GM19463 (cell line): ENCODE data around the gene LRRC9.
"Not testable (repeated sequence)": the region's sequence is repeated elsewhere in the genome, so short reads cannot be mapped to it uniquely, and the experiment has no call there.

Experiments
- ATAC-seq: cut with Tn5 transposase; IDR thresholded peaks from one replicate; pipeline ENCODE4 v1.9.1; 2021; ENCODE audit warnings: mild to moderate bottlenecking, moderate library complexity; ENCODE audit not compliant: unreplicated experiment

LRRC9 gene

DNA sequence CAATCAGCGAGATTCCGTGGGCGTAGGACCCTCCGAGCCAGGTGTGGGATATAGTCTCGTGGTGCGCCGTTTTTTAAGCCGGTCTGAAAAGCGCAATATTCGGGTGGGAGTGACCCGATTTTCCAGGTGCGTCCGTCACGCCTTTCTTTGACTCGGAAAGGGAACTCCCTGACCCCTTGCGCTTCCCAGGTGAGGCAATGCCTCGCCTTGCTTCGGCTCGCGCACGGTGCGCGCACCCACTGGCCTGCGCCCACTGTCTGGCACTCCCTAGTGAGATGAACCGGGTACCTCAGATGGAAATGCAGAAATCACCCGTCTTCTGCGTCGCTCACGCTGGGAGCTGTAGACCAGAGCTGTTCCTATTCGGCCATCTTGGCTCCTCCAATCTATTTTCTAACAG lies 32.2 kb downstream of the LRRC9 start:
- not testable (repeated sequence) for ATAC-seq

GRCh38 chr14:59957890-59958289 lies 37.9 kb downstream of the LRRC9 start:
- not testable (repeated sequence) for ATAC-seq

DNA sequence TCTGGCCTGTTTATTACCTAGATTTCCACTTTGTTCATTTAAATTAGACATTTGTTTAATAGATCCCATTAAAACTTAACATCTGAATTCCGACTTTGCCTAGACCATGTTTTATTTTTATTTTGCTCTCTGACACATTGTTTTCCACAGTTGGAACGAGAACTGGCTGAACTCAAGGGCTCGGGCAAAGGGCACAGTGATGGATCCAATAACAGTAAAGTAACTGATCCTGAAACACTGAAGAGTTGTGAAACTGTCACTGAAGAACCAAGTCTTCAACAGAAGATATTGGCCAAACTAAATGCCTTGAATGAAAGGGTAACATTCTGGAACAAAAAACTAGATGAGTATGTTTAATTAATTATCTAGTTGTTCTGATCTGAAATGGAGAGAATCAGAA lies 39.7 kb downstream of the LRRC9 start:
- ATAC-seq = no peak

DNA sequence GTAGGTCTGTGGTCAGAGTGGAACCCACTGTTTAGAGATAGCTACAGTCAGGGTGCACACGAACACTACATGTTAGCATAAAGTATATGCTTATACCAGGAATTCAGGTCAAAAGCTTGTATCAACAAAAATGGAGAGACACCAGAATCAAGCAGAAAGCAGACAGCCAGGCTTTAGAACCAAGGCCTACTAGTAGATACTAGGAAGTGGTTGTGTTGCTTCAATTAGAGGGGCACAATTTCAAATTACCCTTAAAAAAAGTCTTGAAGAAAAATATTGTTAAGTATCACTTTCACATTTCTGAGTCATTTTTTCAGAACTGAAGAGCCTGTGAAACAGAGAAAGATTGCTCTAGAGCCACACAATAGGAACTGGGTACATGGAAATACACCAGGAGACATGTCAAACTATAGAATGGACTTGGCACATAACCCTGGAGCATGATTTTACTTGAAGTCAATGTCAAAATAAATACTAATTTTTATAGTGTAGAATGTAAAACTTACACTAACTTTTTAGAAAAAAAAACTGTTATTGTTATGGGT lies 41.6 kb downstream of the LRRC9 start:
- peak; percentile 46 for ATAC-seq

DNA sequence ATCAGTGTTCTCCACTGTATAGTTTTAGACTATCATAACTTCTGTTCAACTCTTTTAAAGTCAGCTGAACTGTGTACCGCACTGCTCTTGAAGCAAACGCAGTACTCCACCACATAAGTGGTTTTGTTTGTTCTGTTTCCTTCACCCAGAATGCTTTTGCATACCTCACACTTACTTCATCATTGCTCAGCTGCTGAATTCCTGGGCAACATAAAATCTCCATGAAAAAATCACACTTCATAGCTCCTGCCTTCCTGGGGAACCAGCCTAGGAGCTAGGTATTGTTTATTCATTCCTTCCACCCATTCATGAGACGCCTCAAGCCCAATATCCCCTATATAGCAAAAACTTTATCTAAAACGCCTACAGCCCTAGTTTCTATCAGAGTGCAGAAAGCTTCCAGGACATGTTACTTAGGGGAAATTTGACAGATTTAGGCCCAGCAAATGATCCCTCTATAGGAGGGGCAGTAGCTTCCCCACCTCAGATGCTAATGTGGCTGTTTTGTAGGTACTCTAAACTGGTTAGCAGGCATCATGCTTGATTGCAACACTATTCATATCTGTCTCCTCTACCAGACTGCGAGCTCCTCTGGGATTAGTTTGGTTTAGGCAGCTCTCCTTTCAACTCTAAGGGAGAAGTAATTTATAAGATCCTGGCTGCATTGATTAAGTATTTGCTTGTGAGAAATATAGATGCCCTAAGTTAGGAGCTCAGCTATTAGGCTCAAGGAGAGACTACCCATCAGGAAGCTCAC lies 44.5 kb downstream of the LRRC9 start:
- ATAC-seq = peak; percentile 12

DNA sequence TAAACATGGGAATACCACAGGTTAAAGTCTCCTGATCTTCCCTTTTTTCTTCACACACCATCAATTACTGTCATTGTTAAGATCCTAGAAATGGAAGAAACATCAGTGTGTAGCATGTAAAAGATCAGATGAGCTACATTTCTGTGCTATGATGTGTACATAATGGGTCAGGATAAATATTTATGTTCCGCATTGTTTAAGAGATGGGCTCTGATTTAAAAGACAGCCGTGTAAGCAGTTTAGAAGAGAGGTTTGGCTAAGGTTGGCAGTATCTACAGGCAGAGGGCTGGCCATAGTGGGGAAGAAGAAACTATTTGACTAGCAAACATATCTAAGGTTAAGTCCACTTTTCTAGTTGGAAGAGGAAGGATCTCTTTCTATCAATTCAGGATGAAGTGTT lies 49.4 kb downstream of the LRRC9 start:
- no peak for ATAC-seq

DNA sequence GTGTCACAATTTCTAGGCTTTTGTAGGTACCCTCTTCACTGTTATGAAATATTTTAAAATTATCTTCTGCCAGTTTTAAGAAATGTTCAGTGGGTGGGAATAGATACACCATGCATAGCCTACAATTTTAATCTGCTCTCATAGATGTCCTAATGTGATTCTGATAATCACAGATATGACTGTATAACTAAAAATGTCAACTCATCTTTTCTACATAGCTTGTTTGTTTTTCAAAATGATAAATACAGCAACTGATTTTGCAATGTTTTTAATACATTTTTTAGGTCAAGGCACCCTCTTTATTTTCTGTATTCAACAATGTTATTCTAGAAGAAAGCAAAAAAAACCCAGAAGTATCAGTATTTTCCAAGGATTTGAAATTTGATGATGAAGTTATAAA lies 61.6 kb downstream of the LRRC9 start:
- ATAC-seq = no peak

DNA sequence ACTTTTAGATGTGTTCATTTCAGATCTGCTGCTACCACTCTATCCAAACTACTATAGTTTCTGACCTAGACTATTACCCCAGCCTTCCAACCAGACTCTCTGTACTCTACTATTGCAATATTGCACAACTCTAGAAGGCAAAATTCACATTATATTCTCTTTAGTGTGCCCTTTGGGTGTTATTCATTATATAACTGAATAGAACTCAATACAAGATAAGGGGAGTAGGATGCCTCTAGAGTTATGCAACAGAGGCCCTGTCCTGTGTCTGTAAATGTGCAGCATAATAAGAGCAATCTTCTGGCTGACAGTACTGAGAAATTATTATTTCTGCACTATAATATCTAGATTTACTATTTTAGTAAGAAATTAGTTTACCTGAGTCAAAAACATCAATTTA lies 63.1 kb downstream of the LRRC9 start:
- ATAC-seq = no peak

GRCh38 chr14:59986556-59987059 lies 66.7 kb downstream of the LRRC9 start:
- ATAC-seq = no peak

DNA sequence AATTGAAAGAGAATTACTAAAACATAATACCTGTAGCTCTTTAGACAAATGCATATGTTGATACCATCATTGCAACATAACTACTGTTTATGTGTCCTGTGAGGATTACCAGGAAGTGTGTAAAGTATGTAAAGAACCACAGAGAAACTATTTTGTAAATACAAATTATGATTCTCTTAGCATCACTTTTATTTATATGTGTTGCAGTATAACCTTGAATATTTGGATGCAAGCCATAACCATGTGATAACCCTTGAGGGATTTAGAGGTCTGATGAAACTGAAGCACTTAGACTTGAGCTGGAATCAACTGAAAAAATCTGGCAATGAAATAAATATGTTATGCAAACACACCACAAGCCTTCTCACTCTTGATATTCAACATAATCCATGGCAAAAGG lies 77.5 kb downstream of the LRRC9 start:
- no peak for ATAC-seq

- no peak for ATAC-seq
Observed at GRCh38 chr14:59997966-59998365, 78.0 kb downstream of the LRRC9 start.

GRCh38 chr14:59998564-59998963 lies 78.6 kb downstream of the LRRC9 start:
- ATAC-seq = no peak

DNA sequence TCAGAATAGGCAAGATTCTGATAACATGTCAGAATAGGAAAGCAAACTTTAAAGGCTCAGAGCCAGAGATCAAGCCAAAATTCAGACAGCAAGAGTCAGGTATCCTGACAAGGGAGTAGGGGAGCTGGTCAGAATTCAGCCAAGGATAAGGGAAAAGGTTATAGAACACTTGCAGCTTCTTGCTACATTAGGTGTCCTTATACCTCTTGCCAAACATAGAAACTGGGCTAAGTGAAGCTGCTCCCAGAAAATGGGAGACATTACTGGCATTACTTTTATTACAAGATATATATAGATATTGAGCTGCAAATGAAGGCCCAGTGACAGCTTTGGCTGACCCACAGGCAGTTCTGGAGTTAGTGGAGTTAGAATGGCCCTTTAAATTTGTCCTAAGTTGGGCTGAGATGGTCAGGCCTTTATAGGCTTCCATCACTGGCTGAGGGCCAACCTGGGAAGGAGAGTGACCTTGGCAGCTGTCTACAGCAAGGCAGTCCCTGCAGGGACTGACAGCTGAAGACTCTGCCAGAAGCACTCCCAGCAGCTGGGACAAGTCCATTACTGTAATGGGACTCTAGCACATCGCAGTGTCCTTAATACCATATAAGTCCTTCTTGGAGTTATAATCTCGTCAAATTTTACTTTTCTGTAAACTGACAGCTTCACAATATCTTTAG lies 83.0 kb downstream of the LRRC9 start:
- ATAC-seq = no peak

DNA sequence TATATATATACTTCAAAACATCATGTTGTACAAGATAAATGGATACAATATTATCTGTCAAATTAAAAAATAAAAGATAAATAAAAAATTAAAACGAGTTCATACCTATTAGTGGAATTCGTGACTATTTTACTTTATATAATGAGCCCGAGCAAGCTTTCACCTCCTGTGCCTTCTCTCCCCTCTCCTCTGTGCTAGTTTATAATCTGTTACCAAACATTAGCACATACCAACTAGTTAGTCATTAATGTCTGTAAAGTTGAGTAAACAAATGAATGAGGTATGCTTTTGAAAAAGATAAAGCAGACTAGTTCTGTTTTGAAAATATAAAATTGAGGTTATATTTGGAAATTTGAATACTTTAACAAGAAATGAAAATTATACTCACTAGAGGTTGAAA lies 84.0 kb downstream of the LRRC9 start:
- ATAC-seq = no peak

DNA sequence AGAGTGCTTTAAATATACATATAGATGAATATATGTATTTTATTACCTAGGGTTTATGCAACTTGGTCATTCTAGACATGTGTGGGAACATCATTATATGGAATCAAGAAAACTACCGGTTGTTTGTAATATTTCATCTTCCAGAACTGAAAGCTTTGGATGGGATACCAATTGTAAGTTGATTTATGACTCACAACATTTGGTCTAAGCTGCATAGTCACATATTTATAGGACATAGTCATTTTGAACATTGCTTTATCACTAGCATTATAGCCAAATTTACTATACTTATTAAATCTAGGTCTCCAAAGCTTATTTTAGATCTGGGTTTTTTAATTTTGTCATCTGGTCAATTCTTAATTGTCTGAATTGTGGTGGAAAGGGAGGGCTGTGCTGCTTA lies 88.1 kb downstream of the LRRC9 start:
- no peak for ATAC-seq

DNA sequence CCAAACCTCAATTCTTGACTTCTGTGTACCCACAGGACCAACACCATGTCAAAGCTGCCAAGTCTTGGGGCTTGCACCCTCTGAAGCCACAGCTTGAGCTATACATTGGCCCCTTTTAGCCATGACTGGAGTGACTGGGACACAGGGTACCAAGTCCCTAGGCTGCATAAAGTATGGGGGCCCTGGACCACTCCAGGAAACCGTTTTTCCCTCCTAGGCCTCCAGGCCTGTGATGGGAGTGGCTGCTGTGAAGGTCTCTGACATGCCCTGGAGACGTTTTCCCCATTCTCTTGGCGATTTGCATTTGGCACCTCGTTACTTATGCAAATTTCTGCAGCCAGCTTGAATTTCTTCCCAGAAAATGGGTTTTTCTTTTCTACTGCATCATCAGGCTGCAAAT lies 90.3 kb downstream of the LRRC9 start:
- not testable (repeated sequence) for ATAC-seq

DNA sequence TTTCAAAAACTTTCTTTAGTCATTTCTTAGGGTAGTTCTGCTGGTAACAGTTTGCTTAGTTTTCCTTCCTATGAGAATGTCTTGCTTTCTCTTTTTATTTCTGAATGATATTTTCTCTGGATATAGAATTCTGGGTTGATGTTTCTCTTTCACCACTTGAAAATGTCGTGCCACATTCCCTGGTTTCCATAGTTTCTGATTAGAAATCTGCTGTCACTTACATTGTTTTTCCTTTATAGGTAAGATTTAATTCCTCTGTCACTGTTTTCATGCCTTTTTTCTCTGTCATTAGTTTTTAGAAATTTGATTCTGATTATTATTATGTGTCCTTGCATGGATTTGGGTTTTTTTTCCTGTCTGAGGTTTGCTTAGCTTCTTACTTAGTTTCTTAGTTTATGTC lies 94.5 kb downstream of the LRRC9 start:
- no peak for ATAC-seq

DNA sequence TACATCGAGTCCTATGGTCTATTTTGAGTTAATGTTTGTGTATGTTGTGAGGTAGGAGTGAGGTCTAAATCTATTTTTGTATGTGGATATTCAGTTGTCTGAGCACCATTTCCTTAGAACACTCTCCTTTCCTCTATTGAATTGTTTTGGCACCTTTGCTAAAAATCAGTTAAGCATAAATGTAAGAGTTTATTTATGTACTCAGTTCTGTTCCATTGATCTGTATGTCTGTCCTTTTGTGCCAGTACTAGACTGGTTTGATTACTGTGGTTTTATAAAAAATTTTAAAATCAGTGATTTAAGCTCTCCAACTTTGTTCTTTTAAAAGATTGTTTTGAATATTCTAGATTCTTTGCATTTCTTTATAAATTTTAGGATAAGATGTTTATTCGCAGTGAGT lies 101.7 kb downstream of the LRRC9 start:
- ATAC-seq = no peak

DNA sequence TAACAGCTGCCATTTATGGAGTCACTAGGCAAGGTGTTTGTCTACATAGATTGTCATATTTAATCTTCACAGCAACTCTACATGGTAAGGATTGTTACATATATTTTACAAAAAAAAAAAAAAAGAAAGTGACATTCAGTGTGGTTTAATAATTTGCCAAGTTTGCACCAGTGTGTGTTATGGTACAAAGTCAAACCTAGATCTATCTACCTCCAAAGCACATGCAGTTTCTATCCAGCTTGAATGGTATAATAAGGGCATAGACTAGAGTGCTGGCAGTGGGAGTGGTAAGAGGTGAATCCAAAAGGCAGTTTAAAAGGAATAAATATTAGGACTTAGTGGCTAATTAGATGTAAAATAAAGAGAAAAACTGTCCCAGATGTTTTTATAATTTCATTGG lies 105.6 kb downstream of the LRRC9 start:
- no peak for ATAC-seq

- ATAC-seq = no peak
Observed at GRCh38 chr14:60035177-60035576, 115.2 kb downstream of the LRRC9 start.

GRCh38 chr14:60047976-60048375 lies 128.0 kb downstream of the LRRC9 start:
- not testable (repeated sequence) for ATAC-seq

GRCh38 chr14:60051721-60052221 lies 131.8 kb downstream of the LRRC9 start:
- peak; percentile 57 for ATAC-seq
